ENCODE measurements around the gene PALLD.
"Not testable (repeated sequence)": the region's sequence is repeated elsewhere in the genome, so short reads cannot be mapped to it uniquely, and the experiment has no call there.

PALLD gene

GRCh38 chr4:168931215-168931650 lies 434.4 kb downstream of the PALLD start:
- DNase-seq (ENCODE audit: low read depth): no peak
- H3K4me3 ChIP-seq (ENCODE audit: low read depth, low read length): no peak overlapping the region
- TF ChIP-seq MAX (IDR thresholded peaks at IDR 0.05; ENCODE audit: low read depth, low read length): no peak
- TF ChIP-seq MYC (IDR thresholded peaks at IDR 0.05; ENCODE audit: low read depth, low read length): no peak
- no peak for TF ChIP-seq POLR2A (IDR thresholded peaks at IDR 0.05; ENCODE audit: extremely low read depth, insufficient read length)
- TF ChIP-seq CTCF (IDR thresholded peaks at IDR 0.05; ENCODE audit: low read depth, low read length): no peak

- TF ChIP-seq POLR2A (IDR thresholded peaks at IDR 0.05; ENCODE audit: extremely low read depth, insufficient read length) (no peak), CTCF (IDR thresholded peaks at IDR 0.05; ENCODE audit: low read depth, low read length) (no peak), MYC (IDR thresholded peaks at IDR 0.05; ENCODE audit: low read depth, low read length) (no peak), MAX (IDR thresholded peaks at IDR 0.05; ENCODE audit: low read depth, low read length) (no peak)
- no peak overlapping the region for H3K4me3 ChIP-seq (ENCODE audit: low read depth, low read length)
- no peak for DNase-seq (ENCODE audit: low read depth)
Measured at GRCh38 chr4:168932138-168932537, 435.3 kb downstream of the PALLD start.

GRCh38 chr4:168933423-168933822 lies 436.6 kb downstream of the PALLD start:
- TF ChIP-seq MAX (IDR thresholded peaks at IDR 0.05; ENCODE audit: low read depth, low read length): no peak
- H3K4me3 ChIP-seq (ENCODE audit: low read depth, low read length): no peak overlapping the region
- no peak for DNase-seq (ENCODE audit: low read depth)

- not testable (repeated sequence) for H3K4me3 ChIP-seq (ENCODE audit: low read depth, low read length); DNase-seq (ENCODE audit: low read depth)
Measured at GRCh38 chr4:168937473-168937872, 440.6 kb downstream of the PALLD start.

- no peak overlapping the region for H3K4me3 ChIP-seq (ENCODE audit: low read depth, low read length)
- TF ChIP-seq POLR2A (IDR thresholded peaks at IDR 0.05; ENCODE audit: extremely low read depth, insufficient read length): no peak
- TF ChIP-seq CTCF (IDR thresholded peaks at IDR 0.05; ENCODE audit: low read depth, low read length): peak; percentile 48
- no peak for TF ChIP-seq MYC (IDR thresholded peaks at IDR 0.05; ENCODE audit: low read depth, low read length)
- no peak for TF ChIP-seq MAX (IDR thresholded peaks at IDR 0.05; ENCODE audit: low read depth, low read length)
- DNase-seq (ENCODE audit: low read depth): peak; percentile 12
Measured at GRCh38 chr4:168942985-168943384, 446.1 kb downstream of the PALLD start.

GRCh38 chr4:168945291-168945690 lies 448.4 kb downstream of the PALLD start:
- no peak for TF ChIP-seq POLR2A (IDR thresholded peaks at IDR 0.05; ENCODE audit: extremely low read depth, insufficient read length)
- no peak for TF ChIP-seq MAX (IDR thresholded peaks at IDR 0.05; ENCODE audit: low read depth, low read length)
- no peak for TF ChIP-seq CTCF (IDR thresholded peaks at IDR 0.05; ENCODE audit: low read depth, low read length)
- no peak for TF ChIP-seq MYC (IDR thresholded peaks at IDR 0.05; ENCODE audit: low read depth, low read length)
- no peak for DNase-seq (ENCODE audit: low read depth)
- H3K4me3 ChIP-seq (ENCODE audit: low read depth, low read length): no peak overlapping the region

- not testable (repeated sequence) for H3K4me3 ChIP-seq (ENCODE audit: low read depth, low read length); DNase-seq (ENCODE audit: low read depth)
Measured at GRCh38 chr4:168952821-168953246, 456.0 kb downstream of the PALLD start.
